ENCODE data around the gene KCNQ5. TPM values are rescaled to one million over a fixed set of nuclear protein-coding genes. Genes with fewer than 3 reads are reported as not detected.
A peak's percentile ranks its signal among the peaks of the same experiment; 100 is the strongest.
"Not testable (repeated sequence)": the region's sequence is repeated elsewhere in the genome, so short reads cannot be mapped to it uniquely, and the experiment has no call there.

Gene KCNQ5
- total RNA-seq, 1 experiment from 2014 or later: 2.1 TPM

- no peak for DNase-seq (ENCODE audit: low spot score)
These were observed 555.5 kb downstream of the KCNQ5 start for GRCh38 chr6:73177221-73177944.

GRCh38 chr6:73180076-73180738, 558.3 kb downstream of the KCNQ5 start:
- DNase-seq (ENCODE audit: low spot score): no peak

GRCh38 chr6:73180763-73181619, 559.1 kb downstream of the KCNQ5 start:
- DNase-seq (ENCODE audit: low spot score): peak; percentile 74

GRCh38 chr6:73182021-73182607, 560.2 kb downstream of the KCNQ5 start:
- no peak for DNase-seq (ENCODE audit: low spot score)

GRCh38 chr6:73193302-73193701, 571.4 kb downstream of the KCNQ5 start:
- DNase-seq (ENCODE audit: low spot score): not testable (repeated sequence)

- no peak for DNase-seq (ENCODE audit: low spot score)
These were observed 572.9 kb downstream of the KCNQ5 start for GRCh38 chr6:73194744-73195143.

GRCh38 chr6:73200247-73200646, 578.4 kb downstream of the KCNQ5 start:
- no peak for DNase-seq (ENCODE audit: low spot score)

GRCh38 chr6:73200735-73201134, 578.9 kb downstream of the KCNQ5 start:
- no peak for DNase-seq (ENCODE audit: low spot score)

- peak; percentile 32 for DNase-seq (ENCODE audit: low spot score)
These were observed 581.2 kb downstream of the KCNQ5 start for GRCh38 chr6:73203098-73203497.

- DNase-seq (ENCODE audit: low spot score): no peak
These were observed 582.4 kb downstream of the KCNQ5 start for GRCh38 chr6:73204252-73204651.

- no peak for DNase-seq (ENCODE audit: low spot score)
These were observed 585.5 kb downstream of the KCNQ5 start for GRCh38 chr6:73207221-73207837.

- DNase-seq (ENCODE audit: low spot score): no peak
These were observed 587.3 kb downstream of the KCNQ5 start for GRCh38 chr6:73209117-73209516.

GRCh38 chr6:73216859-73217258, 595.0 kb downstream of the KCNQ5 start:
- DNase-seq (ENCODE audit: low spot score): no peak

- DNase-seq (ENCODE audit: low spot score): no peak
These were observed 603.5 kb downstream of the KCNQ5 start, which contains the start of gene KHDC1L for GRCh38 chr6:73225396-73225795. Gene KHDC1L (minus strand): TSS chr6:73225496. CDS start chr6:73225408, 88 bp downstream.

- DNase-seq (ENCODE audit: low spot score): no peak
These were observed 605.9 kb downstream of the KCNQ5 start for GRCh38 chr6:73227606-73228255.

GRCh38 chr6:73231986-73232391, 610.1 kb downstream of the KCNQ5 start:
- no peak for DNase-seq (ENCODE audit: low spot score)

- DNase-seq (ENCODE audit: low spot score): no peak
These were observed 611.2 kb downstream of the KCNQ5 start for GRCh38 chr6:73233048-73233447.

- not testable (repeated sequence) for DNase-seq (ENCODE audit: low spot score)
These were observed 612.1 kb downstream of the KCNQ5 start for GRCh38 chr6:73233971-73234370.

- DNase-seq (ENCODE audit: low spot score): peak; percentile 34
These were observed 612.9 kb downstream of the KCNQ5 start for GRCh38 chr6:73234733-73235132.

GRCh38 chr6:73236144-73236750, 614.4 kb downstream of the KCNQ5 start:
- DNase-seq (ENCODE audit: low spot score): peak; percentile 50
